GM18867 (cell line): ENCODE measurements around the gene SLC2A13.
"Not testable (repeated sequence)": the region's sequence is repeated elsewhere in the genome, so short reads cannot be mapped to it uniquely, and the experiment has no call there.

ENCODE experiments used
- ATAC-seq: cut with Tn5 transposase; IDR thresholded peaks from one replicate; pipeline ENCODE4 v1.9.1; 2021; ENCODE audit warnings: mild to moderate bottlenecking, moderate library complexity; ENCODE audit not compliant: unreplicated experiment

The SLC2A13 gene

DNA sequence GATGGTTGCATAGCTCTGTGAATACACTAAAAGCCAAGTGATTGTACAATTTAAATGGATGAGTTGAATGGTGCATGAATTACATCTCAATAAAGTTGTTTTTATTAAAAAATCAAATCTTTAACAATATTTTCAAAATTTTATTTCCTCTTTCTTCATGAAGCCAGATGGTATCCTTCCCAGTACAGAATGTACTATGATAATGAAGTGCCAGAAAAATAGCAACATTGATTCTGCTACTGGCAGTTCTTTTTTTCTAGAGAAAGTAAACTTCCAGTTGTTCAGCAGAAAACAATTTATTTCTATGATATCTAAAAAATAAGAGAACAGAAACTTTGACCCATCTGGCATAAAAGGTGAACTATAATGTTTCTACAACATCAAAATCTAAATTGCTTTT, 61.5 kb downstream of the SLC2A13 start:
- ATAC-seq: no peak

DNA sequence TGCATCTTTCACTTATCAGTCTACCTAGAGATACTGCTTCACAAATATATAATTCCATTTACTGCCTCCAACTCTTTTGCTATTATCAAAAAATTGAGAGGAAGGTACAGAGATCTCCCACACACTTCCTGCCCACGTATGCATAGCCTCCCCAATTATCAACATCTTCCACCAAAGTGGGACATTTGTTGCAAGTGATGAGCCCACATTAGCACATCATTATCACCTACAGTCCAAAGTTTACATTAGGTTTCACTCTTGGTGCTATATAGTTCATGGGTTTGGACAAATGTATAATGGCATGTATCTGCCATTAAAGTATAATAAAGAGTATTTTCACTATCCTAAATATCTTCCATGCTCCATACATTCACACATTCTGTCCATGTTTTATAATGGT, 66.3 kb downstream of the SLC2A13 start:
- no peak for ATAC-seq

DNA sequence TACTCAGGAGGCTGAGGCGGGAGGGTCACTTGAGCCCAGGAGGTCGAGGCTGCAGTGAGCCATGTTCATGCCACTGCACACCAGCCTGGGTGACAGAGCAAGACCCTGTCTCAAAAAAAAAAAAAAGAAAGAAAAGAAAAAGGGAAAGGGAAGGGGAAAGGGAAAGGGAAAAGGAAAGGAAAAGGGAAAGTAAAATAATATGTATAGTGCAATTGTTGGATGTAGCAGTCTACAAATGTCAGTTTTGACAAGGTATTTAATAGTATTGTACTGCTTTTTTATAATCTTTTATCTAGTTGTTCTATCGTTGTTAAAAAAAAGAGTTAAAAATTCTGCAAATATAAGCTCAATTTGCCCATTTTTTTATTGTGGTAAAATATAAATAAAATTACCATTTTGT, 67.3 kb downstream of the SLC2A13 start:
- no peak for ATAC-seq

DNA sequence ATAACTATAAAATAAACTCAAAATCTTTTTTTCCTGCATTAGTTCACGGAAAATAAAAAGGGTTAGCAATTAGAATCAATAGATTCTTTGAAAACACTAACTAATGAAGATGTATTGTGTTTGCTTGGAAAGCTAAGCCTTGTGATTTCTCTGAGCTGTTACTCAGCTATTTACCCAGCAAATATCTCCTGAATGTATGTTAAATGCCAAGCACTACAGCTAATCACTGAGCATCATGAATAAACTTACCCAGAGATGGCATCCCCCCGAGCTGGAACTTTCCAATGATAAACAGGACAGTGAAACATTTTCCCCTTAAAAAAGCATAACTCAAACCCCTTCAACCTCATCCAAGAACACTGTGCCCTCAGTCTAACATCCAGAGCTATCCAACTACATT, 71.2 kb downstream of the SLC2A13 start:
- ATAC-seq: no peak

DNA sequence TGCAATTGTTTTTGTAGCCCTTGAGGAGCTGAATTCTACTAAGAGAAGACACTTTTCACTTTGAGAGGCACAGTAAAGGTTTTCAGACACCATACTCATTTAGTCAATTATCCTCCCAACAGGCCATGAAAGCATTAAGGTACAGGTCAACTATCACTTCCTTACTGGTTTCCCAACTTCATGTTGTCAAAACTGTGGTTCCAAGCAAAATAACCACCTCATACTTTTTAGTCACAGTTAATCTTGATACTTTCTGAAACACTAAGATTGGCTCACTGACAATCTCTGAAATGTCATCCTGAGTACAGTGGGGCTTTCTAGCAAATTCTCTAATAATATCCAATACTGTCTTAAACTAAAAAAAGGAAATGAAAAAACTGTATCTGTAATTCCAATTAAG, 71.7 kb downstream of the SLC2A13 start:
- ATAC-seq: no peak

DNA sequence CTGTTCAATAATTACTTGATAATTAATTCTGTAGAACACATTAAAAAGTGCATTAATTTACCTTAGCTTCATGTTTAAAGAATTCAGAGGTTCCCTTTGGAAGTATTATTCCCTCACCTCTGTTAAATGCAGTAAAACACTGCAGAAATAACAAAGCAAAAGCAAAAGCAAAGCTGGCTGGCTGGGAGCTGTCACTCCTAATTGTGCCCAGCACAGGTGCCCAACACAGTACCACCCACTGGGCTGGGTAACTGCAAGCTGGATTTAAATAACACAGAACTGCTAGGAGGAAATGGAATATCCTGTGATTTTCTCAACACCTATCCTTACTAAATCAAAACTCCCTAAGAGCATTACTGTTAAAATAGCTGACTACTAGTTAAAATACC, 72.6 kb downstream of the SLC2A13 start:
- peak; percentile 76 for ATAC-seq

DNA sequence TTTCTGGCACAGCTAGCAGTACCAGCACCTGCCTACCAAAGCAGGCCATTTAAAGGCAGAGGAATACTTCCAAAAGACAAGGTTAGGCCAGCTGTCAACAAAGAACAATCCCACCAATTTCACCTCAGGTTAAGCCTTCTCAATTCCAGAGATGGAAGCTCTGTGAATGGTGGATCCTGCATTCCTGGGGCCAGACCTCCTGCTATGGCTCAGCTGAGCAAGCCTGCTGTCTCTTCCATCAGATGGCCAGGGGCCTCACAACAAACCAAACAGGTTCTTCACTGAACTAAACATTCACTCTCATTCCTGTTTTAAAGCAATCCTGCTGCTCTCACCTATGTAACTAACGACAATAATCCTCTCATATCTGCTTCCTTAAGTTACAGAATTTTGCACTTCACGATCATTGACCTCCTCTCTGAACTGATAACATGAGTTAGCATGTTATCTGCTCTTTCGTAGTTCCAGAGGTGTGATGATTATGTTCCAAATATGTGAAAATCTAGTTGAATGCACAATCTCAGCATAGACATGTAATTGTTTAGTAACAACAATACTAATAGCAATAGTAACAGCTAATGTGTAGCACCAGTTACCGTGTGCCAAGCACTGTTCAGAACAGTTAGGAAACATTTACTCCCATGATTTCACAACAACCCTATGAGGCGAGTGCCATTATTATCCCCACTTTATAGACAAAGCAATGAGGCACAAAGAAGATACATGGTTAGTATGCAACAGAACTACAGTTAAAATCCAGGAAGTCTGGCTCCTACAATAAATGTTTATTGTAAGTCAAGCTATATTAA, 73.2 kb downstream of the SLC2A13 start:
- ATAC-seq: peak; percentile 11

DNA sequence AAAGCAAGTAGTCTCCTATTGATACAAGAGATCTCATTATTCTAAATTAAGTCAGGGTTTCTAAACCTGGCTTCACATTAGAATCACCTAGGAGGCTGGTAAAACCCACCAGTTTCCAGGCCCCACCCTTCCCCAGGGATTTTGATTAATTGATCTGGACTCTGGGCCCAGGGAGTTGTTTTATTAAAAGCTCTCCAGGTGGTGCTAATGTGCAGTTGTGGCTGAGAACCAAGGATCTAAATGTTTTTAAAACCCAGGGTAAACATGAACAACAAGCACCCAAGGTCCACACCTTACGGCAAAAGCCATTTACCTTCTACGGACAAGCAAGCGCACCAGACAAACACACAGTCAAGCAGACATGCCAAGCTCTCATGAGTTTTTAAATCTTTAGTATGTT, 73.9 kb downstream of the SLC2A13 start:
- no peak for ATAC-seq

DNA sequence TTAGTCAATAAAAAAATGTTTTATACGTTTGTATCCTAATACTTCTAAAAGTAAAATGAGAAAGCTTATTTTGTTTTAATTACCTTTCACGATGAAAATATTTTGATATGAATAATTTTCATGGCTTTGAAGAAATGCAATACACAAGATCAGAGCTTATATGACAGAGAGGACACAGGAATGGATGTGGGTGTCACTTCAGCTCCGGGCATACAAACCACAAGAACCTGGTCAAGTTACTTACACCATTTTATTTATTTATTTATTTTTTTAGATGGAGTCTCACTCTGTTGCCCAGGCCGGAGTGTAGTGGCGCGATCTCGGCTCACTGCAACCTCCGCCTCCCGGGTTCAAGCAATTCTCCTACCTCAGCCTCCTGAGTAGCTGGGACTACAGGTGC, 74.9 kb downstream of the SLC2A13 start:
- ATAC-seq: not testable (repeated sequence)

DNA sequence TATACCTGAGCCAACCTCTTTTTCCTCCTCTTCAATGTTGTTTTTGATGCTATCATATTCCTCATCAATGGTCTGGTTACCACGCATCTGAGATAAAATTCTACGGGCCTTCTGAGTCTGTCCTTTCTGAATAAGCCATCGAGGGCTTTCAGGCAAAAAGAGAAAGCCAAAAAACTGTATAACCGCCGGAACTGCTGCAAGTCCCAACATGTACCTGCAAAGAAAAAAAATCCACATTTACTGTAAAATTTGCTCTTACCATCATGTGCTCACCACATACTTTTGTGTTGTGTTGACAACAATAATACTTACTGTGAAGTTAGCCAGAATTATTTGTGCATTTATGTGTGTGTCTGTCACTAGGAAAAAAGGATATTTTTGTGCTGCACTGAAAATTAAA, 77.6 kb downstream of the SLC2A13 start:
- no peak for ATAC-seq

DNA sequence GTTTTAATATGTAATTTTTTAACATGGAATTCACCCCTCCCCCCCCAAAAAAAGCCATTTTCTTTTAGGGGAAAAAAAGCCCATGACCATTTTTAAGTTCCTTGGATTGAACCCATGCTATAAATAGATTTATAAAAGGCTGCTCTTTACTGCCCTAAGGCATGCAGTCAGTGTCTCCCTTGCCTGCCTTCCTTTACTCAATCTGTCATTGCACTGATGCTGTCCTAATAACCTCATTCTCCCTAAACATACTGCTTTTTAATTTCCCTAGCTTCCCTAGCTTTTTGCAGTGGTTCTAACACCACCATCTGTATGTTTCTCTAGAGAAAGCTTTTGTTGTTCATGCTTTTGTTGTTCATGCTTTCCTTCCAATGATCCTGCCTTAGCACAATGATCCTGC, 83.0 kb downstream of the SLC2A13 start:
- ATAC-seq: no peak

DNA sequence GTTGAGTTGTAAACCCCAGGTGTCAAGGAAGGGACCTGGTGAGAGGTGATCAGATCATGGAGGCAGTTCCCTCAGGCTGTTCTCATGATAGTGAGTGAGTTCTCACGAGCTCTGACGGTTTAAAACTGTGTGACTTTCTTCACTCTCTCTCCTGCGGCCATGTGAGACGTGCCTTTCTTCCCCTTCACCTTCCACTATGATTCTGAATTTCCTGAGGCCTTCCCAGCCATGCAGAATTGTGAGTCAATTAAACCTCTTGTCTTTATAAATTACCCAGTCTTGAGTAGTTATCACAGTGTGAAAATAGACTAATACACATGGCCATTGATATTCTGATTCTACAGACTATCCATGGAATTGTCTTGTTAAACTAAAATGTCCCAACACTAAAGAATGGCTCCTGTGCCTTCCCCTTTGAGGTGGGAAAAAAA, 85.6 kb downstream of the SLC2A13 start:
- no peak for ATAC-seq

DNA sequence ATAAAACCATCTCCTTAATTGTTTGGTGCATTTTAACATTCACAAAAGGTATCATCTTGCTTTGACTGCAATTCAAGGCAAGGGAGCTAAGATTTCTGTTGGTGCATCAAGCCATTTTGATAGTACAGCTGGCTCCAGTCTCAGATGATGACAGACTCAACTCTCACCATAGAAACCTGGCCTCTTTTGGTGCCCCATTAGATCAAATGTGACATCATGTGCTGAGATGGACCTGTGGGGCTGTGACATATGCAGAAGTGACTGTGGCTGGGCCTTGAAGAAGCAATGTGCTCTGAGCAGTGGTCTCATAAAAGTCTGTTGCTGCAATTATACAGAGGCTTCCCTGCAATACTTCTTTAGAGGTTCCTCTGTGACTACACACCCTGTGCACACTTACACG, 88.4 kb downstream of the SLC2A13 start:
- ATAC-seq: no peak

DNA sequence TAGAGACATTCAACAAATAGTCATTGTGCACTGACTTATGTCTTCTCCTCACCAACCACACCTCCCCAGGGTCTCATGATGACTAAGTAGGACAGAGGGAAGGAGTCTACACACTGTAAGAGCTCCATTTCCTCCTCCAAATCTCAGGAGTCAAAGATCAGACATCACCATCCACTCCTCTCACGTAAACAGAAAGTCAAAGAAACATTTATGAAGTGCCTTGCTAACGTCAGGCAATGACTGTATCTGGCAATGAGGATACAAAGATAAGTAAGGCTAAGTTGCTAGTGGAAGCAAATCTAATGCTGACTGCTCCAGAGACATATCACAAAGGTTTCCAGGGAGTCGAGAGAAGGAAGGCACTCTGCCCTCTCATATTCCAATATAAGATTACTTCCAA, 88.9 kb downstream of the SLC2A13 start:
- ATAC-seq: no peak

DNA sequence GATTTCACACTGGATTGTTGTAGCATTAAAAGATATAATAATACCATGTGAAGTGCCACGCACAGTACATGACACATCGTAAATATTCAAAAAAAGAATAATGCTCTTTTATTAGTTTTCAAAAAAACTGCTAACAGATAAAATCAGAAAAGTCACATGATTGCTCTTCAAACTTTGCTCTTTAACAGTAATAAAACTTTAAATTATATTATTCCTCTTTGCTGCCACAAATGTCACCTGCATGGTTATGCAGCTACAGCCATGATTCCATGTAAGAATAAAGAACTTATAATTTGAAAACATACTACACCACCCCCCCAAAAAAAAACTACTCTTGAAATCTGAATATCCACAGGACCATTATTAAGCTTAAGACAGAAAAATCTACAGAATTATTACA, 90.0 kb downstream of the SLC2A13 start:
- no peak for ATAC-seq

DNA sequence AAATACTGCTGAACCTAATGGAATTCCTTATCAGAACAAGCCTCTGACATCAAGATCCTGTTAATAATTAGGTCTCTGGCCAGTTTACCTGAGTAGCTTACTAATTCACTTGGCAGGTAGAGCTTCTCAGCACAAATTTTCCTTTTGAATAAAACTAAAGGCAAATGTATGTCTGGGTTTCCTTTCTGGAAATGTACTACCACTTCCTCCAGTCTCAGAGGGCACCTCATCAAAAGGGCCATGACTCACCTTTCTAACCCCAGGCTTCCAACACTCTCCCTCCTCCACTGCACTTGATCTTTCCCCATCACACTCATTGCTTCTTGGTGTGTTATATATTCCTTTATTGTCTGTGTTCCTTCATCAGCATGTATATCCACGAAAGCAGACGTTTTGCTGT, 90.5 kb downstream of the SLC2A13 start:
- no peak for ATAC-seq

DNA sequence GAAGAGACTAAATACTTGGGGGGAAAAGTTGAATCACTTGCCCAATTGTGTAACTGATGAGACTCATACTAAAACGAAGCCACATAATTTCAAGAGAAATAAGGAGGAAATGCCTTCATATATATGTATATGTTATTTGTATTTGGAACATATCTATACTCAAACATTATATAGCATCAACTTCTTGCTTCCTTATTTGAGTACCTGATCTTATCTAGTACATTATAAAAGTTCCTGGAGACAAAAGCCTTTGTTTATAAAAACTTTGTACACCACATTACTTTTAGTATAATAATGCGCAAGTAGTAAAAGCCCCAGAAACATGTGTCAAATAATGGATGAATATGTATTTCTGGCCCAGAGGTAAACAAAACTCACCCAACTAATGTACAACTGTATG, 92.0 kb downstream of the SLC2A13 start:
- no peak for ATAC-seq

DNA sequence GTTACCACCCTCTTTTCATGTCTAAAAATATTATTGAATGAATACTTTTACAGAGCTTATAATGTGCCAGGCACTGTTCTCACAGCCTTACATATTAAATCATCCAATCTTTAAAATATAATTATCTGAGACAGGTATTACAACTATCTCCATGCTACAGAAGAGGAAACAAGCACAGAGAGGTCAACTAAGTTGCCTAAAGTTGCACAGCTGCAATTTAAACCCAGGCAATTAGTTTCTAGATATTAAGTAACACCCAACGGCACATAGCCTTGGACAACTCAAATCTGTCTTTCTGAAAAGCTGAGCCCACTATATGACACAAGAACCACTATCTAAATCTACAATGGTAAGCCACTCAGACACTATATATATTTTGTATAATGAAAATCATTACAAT, 92.6 kb downstream of the SLC2A13 start:
- ATAC-seq: no peak

DNA sequence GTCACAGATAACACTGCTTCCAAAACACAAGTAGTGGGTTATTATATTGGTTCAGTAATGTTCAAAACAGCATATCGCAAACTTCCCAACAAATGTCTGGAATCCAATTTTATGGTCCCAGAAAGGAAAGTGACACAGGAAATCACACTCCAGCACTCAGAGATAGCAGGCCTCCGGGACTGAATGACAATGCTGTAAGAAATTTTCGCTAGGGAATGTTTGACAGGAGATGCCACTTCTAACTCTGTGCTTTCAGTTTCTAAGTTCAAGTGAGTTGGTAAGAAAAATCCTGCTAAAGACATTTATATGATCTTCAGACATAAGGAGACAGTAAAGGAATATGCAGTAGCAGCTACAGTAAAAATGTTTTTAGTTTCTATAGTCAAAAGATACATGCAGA, 93.2 kb downstream of the SLC2A13 start:
- no peak for ATAC-seq

DNA sequence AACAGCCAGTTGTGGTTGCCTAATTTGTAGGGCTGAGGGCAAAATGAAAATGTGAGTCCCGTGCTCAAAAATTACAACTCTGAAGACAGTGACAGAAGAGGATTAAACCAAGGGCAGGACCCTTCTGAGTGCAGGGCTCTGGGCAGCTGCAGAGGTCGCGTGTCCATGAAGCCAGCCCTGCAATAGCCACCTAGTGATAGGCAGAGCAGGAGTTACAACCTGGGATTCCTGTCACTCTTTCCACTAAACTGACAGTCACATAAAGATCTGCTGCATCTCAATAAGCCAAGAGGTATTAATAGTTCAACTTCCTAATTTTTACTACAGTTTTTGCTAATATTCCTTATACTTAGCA, 94.1 kb downstream of the SLC2A13 start:
- no peak for ATAC-seq

DNA sequence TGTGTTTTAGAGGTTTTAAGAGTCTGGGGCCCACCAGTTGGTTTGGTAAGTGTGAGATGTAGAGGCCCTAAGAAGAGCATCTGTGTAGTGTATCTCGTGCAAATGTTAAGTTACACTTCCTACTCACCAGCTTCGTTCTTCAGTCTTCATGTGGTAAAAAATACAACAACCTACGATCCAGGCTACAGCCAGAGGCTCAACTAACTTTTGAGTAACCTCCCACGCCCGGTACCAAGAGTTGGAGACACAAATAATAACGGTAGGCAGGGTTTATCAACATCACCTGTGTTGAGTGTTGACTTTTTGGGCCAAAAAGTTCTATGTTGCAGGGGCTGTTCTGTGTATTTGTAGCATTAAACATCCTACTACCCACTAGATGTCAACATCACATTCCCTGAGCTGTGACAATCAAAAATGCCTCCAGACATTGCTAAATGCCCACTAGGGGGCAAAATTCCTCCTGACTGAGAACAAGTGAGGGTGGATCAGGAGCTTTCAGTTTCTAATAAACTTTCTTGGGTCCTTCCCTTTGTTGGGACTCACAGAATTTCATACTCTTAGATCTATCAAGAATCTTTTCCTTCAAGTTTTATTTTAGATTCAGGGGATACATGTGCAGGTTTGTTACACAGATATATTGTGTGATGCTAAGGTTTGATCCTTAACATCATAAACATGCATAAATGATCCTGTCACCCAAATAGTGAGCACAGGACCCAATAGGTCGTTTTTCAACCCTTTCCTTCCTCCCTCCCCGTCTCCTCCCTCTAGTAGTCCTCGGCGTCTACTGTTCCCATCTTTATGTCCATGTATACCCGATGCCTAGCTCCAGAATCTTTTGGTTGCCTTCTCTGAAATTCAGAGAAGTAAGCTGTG, 94.7 kb downstream of the SLC2A13 start:
- ATAC-seq: peak; percentile 94
